Measurements from ENCODE around the gene HPCAL1.

The HPCAL1 gene

GRCh38 chr2:10426726-10427617 lies 124.3 kb downstream of the HPCAL1 start:
- Histone ChIP-seq H3K36me3 (ENCODE audit: control insufficient read depth, insufficient read depth, low read length) (no peaks in the 10 kb centered on the region), H3K4me3 (ENCODE audit: low read depth, low read length) (no peak overlapping the region), H3K27ac (ENCODE audit: low read depth, low read length) (no peak overlapping the region), H3K4me1 (ENCODE audit: control insufficient read depth, insufficient read depth, low read length) (peaks cover 4% of the 10 kb centered on the region; the same call in 1 of the 2 replicates), H3K9me3 (ENCODE audit: control insufficient read depth, insufficient read depth, low read depth, low read length) (no peaks in the 10 kb centered on the region), H3K27me3 (ENCODE audit: control insufficient read depth, insufficient read depth, low read length) (no peaks in the 10 kb centered on the region), H3K9ac (ENCODE audit: low read length) (no peak overlapping the region)

- Histone ChIP-seq H3K9me3 (ENCODE audit: control insufficient read depth, insufficient read depth, low read depth, low read length) (no peaks in the 10 kb centered on the region), H3K9ac (ENCODE audit: low read length) (no peak overlapping the region), H3K4me3 (ENCODE audit: low read depth, low read length) (no peak overlapping the region), H3K27me3 (ENCODE audit: control insufficient read depth, insufficient read depth, low read length) (no peaks in the 10 kb centered on the region; the same call in 1 of the 2 replicates), H3K36me3 (ENCODE audit: control insufficient read depth, insufficient read depth, low read length) (no peaks in the 10 kb centered on the region), H3K27ac (ENCODE audit: low read depth, low read length) (no peak overlapping the region), H3K4me1 (ENCODE audit: control insufficient read depth, insufficient read depth, low read length) (peaks cover 4% of the 10 kb centered on the region; the same call in 1 of the 2 replicates)
Observed at GRCh38 chr2:10427618-10427949, 124.9 kb downstream of the HPCAL1 start.

GRCh38 chr2:10428355-10428754 lies 125.7 kb downstream of the HPCAL1 start:
- Histone ChIP-seq H3K27me3 (ENCODE audit: control insufficient read depth, insufficient read depth, low read length) (no peaks in the 10 kb centered on the region; the same call in 1 of the 2 replicates), H3K27ac (ENCODE audit: low read depth, low read length) (no peak overlapping the region), H3K36me3 (ENCODE audit: control insufficient read depth, insufficient read depth, low read length) (no peaks in the 10 kb centered on the region), H3K4me3 (ENCODE audit: low read depth, low read length) (no peak overlapping the region), H3K4me1 (ENCODE audit: control insufficient read depth, insufficient read depth, low read length) (peaks cover 4% of the 10 kb centered on the region; the same call in 1 of the 2 replicates), H3K9me3 (ENCODE audit: control insufficient read depth, insufficient read depth, low read depth, low read length) (no peaks in the 10 kb centered on the region), H3K9ac (ENCODE audit: low read length) (no peak overlapping the region)

GRCh38 chr2:10428924-10429323 lies 126.2 kb downstream of the HPCAL1 start:
- Histone ChIP-seq H3K4me1 (ENCODE audit: control insufficient read depth, insufficient read depth, low read length) (peaks cover 4% of the 10 kb centered on the region; the same call in 1 of the 2 replicates), H3K9ac (ENCODE audit: low read length) (no peak overlapping the region), H3K9me3 (ENCODE audit: control insufficient read depth, insufficient read depth, low read depth, low read length) (no peaks in the 10 kb centered on the region), H3K27me3 (ENCODE audit: control insufficient read depth, insufficient read depth, low read length) (no peaks in the 10 kb centered on the region; the same call in 1 of the 2 replicates), H3K27ac (ENCODE audit: low read depth, low read length) (no peak overlapping the region), H3K36me3 (ENCODE audit: control insufficient read depth, insufficient read depth, low read length) (no peaks in the 10 kb centered on the region), H3K4me3 (ENCODE audit: low read depth, low read length) (no peak overlapping the region)

- Histone ChIP-seq H3K4me3 (ENCODE audit: low read depth, low read length) (no peak overlapping the region), H3K9me3 (ENCODE audit: control insufficient read depth, insufficient read depth, low read depth, low read length) (no peaks in the 10 kb centered on the region), H3K4me1 (ENCODE audit: control insufficient read depth, insufficient read depth, low read length) (no peaks in the 10 kb centered on the region), H3K36me3 (ENCODE audit: control insufficient read depth, insufficient read depth, low read length) (no peaks in the 10 kb centered on the region), H3K27me3 (ENCODE audit: control insufficient read depth, insufficient read depth, low read length) (no peaks in the 10 kb centered on the region; the same call in 1 of the 2 replicates), H3K9ac (ENCODE audit: low read length) (no peak overlapping the region), H3K27ac (ENCODE audit: low read depth, low read length) (no peak overlapping the region)
Observed at GRCh38 chr2:10430886-10431622, 128.3 kb downstream of the HPCAL1 start.

GRCh38 chr2:10431797-10432196 lies 129.1 kb downstream of the HPCAL1 start:
- no peaks in the 10 kb centered on the region for H3K4me1 ChIP-seq (ENCODE audit: control insufficient read depth, insufficient read depth, low read length)
- no peak overlapping the region for H3K27ac ChIP-seq (ENCODE audit: low read depth, low read length)
- no peaks in the 10 kb centered on the region; the same call in 1 of the 2 replicates for H3K27me3 ChIP-seq (ENCODE audit: control insufficient read depth, insufficient read depth, low read length)
- H3K9me3 ChIP-seq (ENCODE audit: control insufficient read depth, insufficient read depth, low read depth, low read length) = no peaks in the 10 kb centered on the region
- no peaks in the 10 kb centered on the region for H3K36me3 ChIP-seq (ENCODE audit: control insufficient read depth, insufficient read depth, low read length)
- H3K4me3 ChIP-seq (ENCODE audit: low read depth, low read length) = no peak overlapping the region
- no peak overlapping the region for H3K9ac ChIP-seq (ENCODE audit: low read length)

- no peaks in the 10 kb centered on the region for H3K9me3 ChIP-seq (ENCODE audit: control insufficient read depth, insufficient read depth, low read depth, low read length)
- no peaks in the 10 kb centered on the region for H3K36me3 ChIP-seq (ENCODE audit: control insufficient read depth, insufficient read depth, low read length)
- no peak overlapping the region for H3K27ac ChIP-seq (ENCODE audit: low read depth, low read length)
- no peak overlapping the region for H3K9ac ChIP-seq (ENCODE audit: low read length)
- no peak overlapping the region for H3K4me3 ChIP-seq (ENCODE audit: low read depth, low read length)
- no peaks in the 10 kb centered on the region for H3K4me1 ChIP-seq (ENCODE audit: control insufficient read depth, insufficient read depth, low read length)
- no peaks in the 10 kb centered on the region; the same call in 1 of the 2 replicates for H3K27me3 ChIP-seq (ENCODE audit: control insufficient read depth, insufficient read depth, low read length)
Observed at GRCh38 chr2:10432311-10433181, 129.8 kb downstream of the HPCAL1 start.

GRCh38 chr2:10433264-10433946 lies 130.7 kb downstream of the HPCAL1 start:
- no peak overlapping the region for H3K9ac ChIP-seq (ENCODE audit: low read length)
- no peak overlapping the region for H3K4me3 ChIP-seq (ENCODE audit: low read depth, low read length)
- H3K27ac ChIP-seq (ENCODE audit: low read depth, low read length) = no peak overlapping the region
- no peaks in the 10 kb centered on the region for H3K4me1 ChIP-seq (ENCODE audit: control insufficient read depth, insufficient read depth, low read length)
- no peaks in the 10 kb centered on the region for H3K36me3 ChIP-seq (ENCODE audit: control insufficient read depth, insufficient read depth, low read length)
- no peaks in the 10 kb centered on the region for H3K9me3 ChIP-seq (ENCODE audit: control insufficient read depth, insufficient read depth, low read depth, low read length)
- H3K27me3 ChIP-seq (ENCODE audit: control insufficient read depth, insufficient read depth, low read length) = no peaks in the 10 kb centered on the region; the same call in 1 of the 2 replicates

- Histone ChIP-seq H3K27me3 (ENCODE audit: control insufficient read depth, insufficient read depth, low read length) (no peaks in the 10 kb centered on the region; the same call in 1 of the 2 replicates), H3K27ac (ENCODE audit: low read depth, low read length) (no peak overlapping the region), H3K9ac (ENCODE audit: low read length) (no peak overlapping the region), H3K4me1 (ENCODE audit: control insufficient read depth, insufficient read depth, low read length) (no peaks in the 10 kb centered on the region), H3K36me3 (ENCODE audit: control insufficient read depth, insufficient read depth, low read length) (no peaks in the 10 kb centered on the region), H3K9me3 (ENCODE audit: control insufficient read depth, insufficient read depth, low read depth, low read length) (no peaks in the 10 kb centered on the region), H3K4me3 (ENCODE audit: low read depth, low read length) (no peak overlapping the region)
Observed at GRCh38 chr2:10433947-10434885, 131.5 kb downstream of the HPCAL1 start.

All from HUES6 (cell line).